HEK293 (cell line): ENCODE measurements around the gene MKRN2.
A peak's percentile ranks its signal among the peaks of the same experiment; 100 is the strongest.

Experiments used
- GLIS2 ChIP-seq: fragments of 450-650 bp; formaldehyde crosslinking; IDR thresholded peaks from 2 replicates; pipeline ENCODE4 v1.5.1; 2016; ENCODE audit warnings: missing biosample characterization, missing genetic modification characterization
- KLF7 ChIP-seq: fragments of 450-650 bp; formaldehyde crosslinking; IDR thresholded peaks from 2 replicates; pipeline ENCODE4 v1.5.1; 2016; ENCODE audit warnings: missing biosample characterization, missing genetic modification characterization, borderline replicate concordance
- RBAK ChIP-seq: fragments of 450-650 bp; formaldehyde crosslinking; IDR thresholded peaks from 2 replicates; pipeline ENCODE4 v1.5.1; 2016; ENCODE audit warnings: missing biosample characterization, missing genetic modification characterization
- SP2 ChIP-seq: fragments of 450-650 bp; formaldehyde crosslinking; IDR thresholded peaks from 2 replicates; pipeline ENCODE4 v1.5.1; 2016; ENCODE audit warnings: missing biosample characterization, missing genetic modification characterization
- ZBTB26 ChIP-seq: fragments of 450-650 bp; formaldehyde crosslinking; optimal IDR thresholded peaks from 2 replicates; pipeline ENCODE3; 2016; ENCODE audit warnings: missing biosample characterization, mild to moderate bottlenecking, missing genetic modification characterization
- ZBTB48 ChIP-seq: fragments of 450-650 bp; formaldehyde crosslinking; IDR thresholded peaks from 2 replicates; pipeline ENCODE4 v1.5.1; 2016; ENCODE audit warnings: missing biosample characterization, missing genetic modification characterization
- ZFP69B ChIP-seq: fragments of 450-650 bp; formaldehyde crosslinking; IDR thresholded peaks from 2 replicates; pipeline ENCODE4 v1.5.1; 2016; ENCODE audit warnings: missing biosample characterization, missing genetic modification characterization
- ZNF169 ChIP-seq: fragments of 450-650 bp; formaldehyde crosslinking; IDR thresholded peaks from 2 replicates; pipeline ENCODE4 v1.5.1; 2016; ENCODE audit warnings: missing biosample characterization, missing genetic modification characterization
- ZNF184 ChIP-seq: fragments of 450-650 bp; IDR thresholded peaks from 2 replicates; pipeline ENCODE4 v1.5.1; 2018; ENCODE audit warnings: missing biosample characterization, mild to moderate bottlenecking, missing genetic modification characterization
- ZNF2 ChIP-seq: fragments of 450-650 bp; formaldehyde crosslinking; IDR thresholded peaks from 2 replicates; pipeline ENCODE4 v1.5.1; 2016; ENCODE audit warnings: missing biosample characterization, missing genetic modification characterization
- ZNF394 ChIP-seq: fragments of 450-650 bp; formaldehyde crosslinking; IDR thresholded peaks from 2 replicates; pipeline ENCODE4 v1.5.1; 2016; ENCODE audit warnings: missing biosample characterization, missing genetic modification characterization, mild to moderate bottlenecking, moderate library complexity, borderline replicate concordance
- ZNF398 ChIP-seq: fragments of 450-650 bp; formaldehyde crosslinking; IDR thresholded peaks from 2 replicates; pipeline ENCODE4 v1.5.1; 2017; ENCODE audit warnings: missing biosample characterization, missing genetic modification characterization
- ZNF501 ChIP-seq: fragments of 450-650 bp; formaldehyde crosslinking; IDR thresholded peaks from 2 replicates; pipeline ENCODE4 v1.5.1; 2016; ENCODE audit warnings: missing biosample characterization, missing genetic modification characterization
- ZNF561 ChIP-seq: fragments of 450-650 bp; IDR thresholded peaks from 2 replicates; pipeline ENCODE4 v1.5.1; 2018; ENCODE audit warnings: missing biosample characterization, missing genetic modification characterization, borderline replicate concordance
- ZNF600 ChIP-seq: fragments of 450-650 bp; formaldehyde crosslinking; IDR thresholded peaks from 2 replicates; pipeline ENCODE4 v1.5.1; 2016; ENCODE audit warnings: missing biosample characterization, missing genetic modification characterization
- ZNF664 ChIP-seq: fragments of 450-650 bp; formaldehyde crosslinking; IDR thresholded peaks from 2 replicates; pipeline ENCODE4 v1.5.1; 2016; ENCODE audit warnings: missing biosample characterization, missing genetic modification characterization
- ZNF785 ChIP-seq: fragments of 450-650 bp; formaldehyde crosslinking; IDR thresholded peaks from 2 replicates; pipeline ENCODE4 v1.5.1; 2016; ENCODE audit warnings: missing biosample characterization, missing genetic modification characterization
- ZNF837 ChIP-seq: fragments of 450-650 bp; formaldehyde crosslinking; IDR thresholded peaks from 2 replicates; pipeline ENCODE4 v1.5.1; 2016; ENCODE audit warnings: missing biosample characterization, missing genetic modification characterization
- ZXDB ChIP-seq: fragments of 450-650 bp; formaldehyde crosslinking; IDR thresholded peaks from 2 replicates; pipeline ENCODE4 v1.5.1; 2016; ENCODE audit warnings: missing biosample characterization, missing genetic modification characterization
- TF ChIP-seq, protein P1 (sequence below): fragments of 450-650 bp; formaldehyde crosslinking; conservative IDR thresholded peaks from 2 replicates; pipeline ENCODE4 v1.5.1; 2016; ENCODE audit warnings: low read depth, missing biosample characterization, missing genetic modification characterization
- TF ChIP-seq, protein P2 (sequence below): fragments of 450-650 bp; formaldehyde crosslinking; IDR thresholded peaks from 2 replicates; pipeline ENCODE4 v1.5.1; 2016; ENCODE audit warnings: missing biosample characterization, missing genetic modification characterization
- TF ChIP-seq, protein P3 (sequence below): fragments of 450-650 bp; formaldehyde crosslinking; IDR thresholded peaks from 2 replicates; pipeline ENCODE4 v1.5.1; 2016; ENCODE audit warnings: missing biosample characterization, missing genetic modification characterization, borderline replicate concordance
- TF ChIP-seq, protein P4 (sequence below): fragments of 450-650 bp; formaldehyde crosslinking; IDR thresholded peaks from 2 replicates; pipeline ENCODE4 v1.5.1; 2016; ENCODE audit warnings: missing biosample characterization, missing genetic modification characterization
- TF ChIP-seq, protein P5 (sequence below): fragments of 450-650 bp; formaldehyde crosslinking; IDR thresholded peaks from 2 replicates; pipeline ENCODE4 v1.5.1; 2016; ENCODE audit warnings: missing biosample characterization, missing genetic modification characterization

MKRN2 gene

GRCh38 chr3:12553921-12554391 lies 2.9 kb upstream of the MKRN2 start (continued):
- TF ChIP-seq ZNF169 (tag by site-specific recombination) (no peak), ZBTB26 (peak; percentile 51), ZNF394 (tag by site-specific recombination) (peak; percentile 52; the same call in 1 of the 2 replicates), GLIS2 (tag by site-specific recombination) (peak; percentile 40; the same call in 1 of the 2 replicates), ZNF561 (tag by site-specific recombination) (0 out of 2 replicates have a peak, but pooled peaks have one; percentile 29), ZNF664 (tag by site-specific recombination) (no peak), ZNF2 (tag by site-specific recombination) (peak; percentile 56; the same call in 1 of the 2 replicates), ZBTB48 (peak; percentile 69; the same call in 1 of the 2 replicates), ZNF600 (tag by site-specific recombination) (peak; percentile 58), ZNF837 (tag by site-specific recombination) (no peak), ZXDB (peak; percentile 89), ZNF398 (peak; percentile 21; the same call in 1 of the 2 replicates), SP2 (no peak), KLF7 (tag by site-specific recombination) (peak; percentile 52; the same call in 1 of the 2 replicates), ZNF184 (tag by site-specific recombination) (no peak), ZFP69B (0 out of 2 replicates have a peak, but pooled peaks have one; percentile 13), ZNF501 (peak; percentile 49; the same call in 1 of the 2 replicates), RBAK (tag by site-specific recombination) (no peak), ZNF785 (peak; percentile 73; the same call in 1 of the 2 replicates)
- TF ChIP-seq, protein P1, sequence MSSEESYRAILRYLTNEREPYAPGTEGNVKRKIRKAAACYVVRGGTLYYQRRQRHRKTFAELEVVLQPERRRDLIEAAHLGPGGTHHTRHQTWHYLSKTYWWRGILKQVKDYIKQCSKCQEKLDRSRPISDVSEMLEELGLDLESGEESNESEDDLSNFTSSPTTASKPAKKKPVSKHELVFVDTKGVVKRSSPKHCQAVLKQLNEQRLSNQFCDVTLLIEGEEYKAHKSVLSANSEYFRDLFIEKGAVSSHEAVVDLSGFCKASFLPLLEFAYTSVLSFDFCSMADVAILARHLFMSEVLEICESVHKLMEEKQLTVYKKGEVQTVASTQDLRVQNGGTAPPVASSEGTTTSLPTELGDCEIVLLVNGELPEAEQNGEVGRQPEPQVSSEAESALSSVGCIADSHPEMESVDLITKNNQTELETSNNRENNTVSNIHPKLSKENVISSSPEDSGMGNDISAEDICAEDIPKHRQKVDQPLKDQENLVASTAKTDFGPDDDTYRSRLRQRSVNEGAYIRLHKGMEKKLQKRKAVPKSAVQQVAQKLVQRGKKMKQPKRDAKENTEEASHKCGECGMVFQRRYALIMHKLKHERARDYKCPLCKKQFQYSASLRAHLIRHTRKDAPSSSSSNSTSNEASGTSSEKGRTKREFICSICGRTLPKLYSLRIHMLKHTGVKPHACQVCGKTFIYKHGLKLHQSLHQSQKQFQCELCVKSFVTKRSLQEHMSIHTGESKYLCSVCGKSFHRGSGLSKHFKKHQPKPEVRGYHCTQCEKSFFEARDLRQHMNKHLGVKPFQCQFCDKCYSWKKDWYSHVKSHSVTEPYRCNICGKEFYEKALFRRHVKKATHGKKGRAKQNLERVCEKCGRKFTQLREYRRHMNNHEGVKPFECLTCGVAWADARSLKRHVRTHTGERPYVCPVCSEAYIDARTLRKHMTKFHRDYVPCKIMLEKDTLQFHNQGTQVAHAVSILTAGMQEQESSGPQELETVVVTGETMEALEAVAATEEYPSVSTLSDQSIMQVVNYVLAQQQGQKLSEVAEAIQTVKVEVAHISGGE (tag by site-specific recombination), result peak; percentile 60
- TF ChIP-seq, protein P2, sequence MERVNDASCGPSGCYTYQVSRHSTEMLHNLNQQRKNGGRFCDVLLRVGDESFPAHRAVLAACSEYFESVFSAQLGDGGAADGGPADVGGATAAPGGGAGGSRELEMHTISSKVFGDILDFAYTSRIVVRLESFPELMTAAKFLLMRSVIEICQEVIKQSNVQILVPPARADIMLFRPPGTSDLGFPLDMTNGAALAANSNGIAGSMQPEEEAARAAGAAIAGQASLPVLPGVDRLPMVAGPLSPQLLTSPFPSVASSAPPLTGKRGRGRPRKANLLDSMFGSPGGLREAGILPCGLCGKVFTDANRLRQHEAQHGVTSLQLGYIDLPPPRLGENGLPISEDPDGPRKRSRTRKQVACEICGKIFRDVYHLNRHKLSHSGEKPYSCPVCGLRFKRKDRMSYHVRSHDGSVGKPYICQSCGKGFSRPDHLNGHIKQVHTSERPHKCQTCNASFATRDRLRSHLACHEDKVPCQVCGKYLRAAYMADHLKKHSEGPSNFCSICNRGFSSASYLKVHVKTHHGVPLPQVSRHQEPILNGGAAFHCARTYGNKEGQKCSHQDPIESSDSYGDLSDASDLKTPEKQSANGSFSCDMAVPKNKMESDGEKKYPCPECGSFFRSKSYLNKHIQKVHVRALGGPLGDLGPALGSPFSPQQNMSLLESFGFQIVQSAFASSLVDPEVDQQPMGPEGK (tag by site-specific recombination), result peak; percentile 74
- TF ChIP-seq, protein P3, sequence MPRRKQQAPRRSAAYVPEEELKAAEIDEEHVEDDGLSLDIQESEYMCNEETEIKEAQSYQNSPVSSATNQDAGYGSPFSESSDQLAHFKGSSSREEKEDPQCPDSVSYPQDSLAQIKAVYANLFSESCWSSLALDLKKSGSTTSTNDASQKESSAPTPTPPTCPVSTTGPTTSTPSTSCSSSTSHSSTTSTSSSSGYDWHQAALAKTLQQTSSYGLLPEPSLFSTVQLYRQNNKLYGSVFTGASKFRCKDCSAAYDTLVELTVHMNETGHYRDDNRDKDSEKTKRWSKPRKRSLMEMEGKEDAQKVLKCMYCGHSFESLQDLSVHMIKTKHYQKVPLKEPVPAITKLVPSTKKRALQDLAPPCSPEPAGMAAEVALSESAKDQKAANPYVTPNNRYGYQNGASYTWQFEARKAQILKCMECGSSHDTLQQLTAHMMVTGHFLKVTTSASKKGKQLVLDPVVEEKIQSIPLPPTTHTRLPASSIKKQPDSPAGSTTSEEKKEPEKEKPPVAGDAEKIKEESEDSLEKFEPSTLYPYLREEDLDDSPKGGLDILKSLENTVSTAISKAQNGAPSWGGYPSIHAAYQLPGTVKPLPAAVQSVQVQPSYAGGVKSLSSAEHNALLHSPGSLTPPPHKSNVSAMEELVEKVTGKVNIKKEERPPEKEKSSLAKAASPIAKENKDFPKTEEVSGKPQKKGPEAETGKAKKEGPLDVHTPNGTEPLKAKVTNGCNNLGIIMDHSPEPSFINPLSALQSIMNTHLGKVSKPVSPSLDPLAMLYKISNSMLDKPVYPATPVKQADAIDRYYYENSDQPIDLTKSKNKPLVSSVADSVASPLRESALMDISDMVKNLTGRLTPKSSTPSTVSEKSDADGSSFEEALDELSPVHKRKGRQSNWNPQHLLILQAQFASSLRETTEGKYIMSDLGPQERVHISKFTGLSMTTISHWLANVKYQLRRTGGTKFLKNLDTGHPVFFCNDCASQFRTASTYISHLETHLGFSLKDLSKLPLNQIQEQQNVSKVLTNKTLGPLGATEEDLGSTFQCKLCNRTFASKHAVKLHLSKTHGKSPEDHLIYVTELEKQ (tag by site-specific recombination), result no peak
- TF ChIP-seq, protein P4, sequence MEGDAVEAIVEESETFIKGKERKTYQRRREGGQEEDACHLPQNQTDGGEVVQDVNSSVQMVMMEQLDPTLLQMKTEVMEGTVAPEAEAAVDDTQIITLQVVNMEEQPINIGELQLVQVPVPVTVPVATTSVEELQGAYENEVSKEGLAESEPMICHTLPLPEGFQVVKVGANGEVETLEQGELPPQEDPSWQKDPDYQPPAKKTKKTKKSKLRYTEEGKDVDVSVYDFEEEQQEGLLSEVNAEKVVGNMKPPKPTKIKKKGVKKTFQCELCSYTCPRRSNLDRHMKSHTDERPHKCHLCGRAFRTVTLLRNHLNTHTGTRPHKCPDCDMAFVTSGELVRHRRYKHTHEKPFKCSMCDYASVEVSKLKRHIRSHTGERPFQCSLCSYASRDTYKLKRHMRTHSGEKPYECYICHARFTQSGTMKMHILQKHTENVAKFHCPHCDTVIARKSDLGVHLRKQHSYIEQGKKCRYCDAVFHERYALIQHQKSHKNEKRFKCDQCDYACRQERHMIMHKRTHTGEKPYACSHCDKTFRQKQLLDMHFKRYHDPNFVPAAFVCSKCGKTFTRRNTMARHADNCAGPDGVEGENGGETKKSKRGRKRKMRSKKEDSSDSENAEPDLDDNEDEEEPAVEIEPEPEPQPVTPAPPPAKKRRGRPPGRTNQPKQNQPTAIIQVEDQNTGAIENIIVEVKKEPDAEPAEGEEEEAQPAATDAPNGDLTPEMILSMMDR (tag by site-specific recombination), result peak; percentile 39
- TF ChIP-seq, protein P5, sequence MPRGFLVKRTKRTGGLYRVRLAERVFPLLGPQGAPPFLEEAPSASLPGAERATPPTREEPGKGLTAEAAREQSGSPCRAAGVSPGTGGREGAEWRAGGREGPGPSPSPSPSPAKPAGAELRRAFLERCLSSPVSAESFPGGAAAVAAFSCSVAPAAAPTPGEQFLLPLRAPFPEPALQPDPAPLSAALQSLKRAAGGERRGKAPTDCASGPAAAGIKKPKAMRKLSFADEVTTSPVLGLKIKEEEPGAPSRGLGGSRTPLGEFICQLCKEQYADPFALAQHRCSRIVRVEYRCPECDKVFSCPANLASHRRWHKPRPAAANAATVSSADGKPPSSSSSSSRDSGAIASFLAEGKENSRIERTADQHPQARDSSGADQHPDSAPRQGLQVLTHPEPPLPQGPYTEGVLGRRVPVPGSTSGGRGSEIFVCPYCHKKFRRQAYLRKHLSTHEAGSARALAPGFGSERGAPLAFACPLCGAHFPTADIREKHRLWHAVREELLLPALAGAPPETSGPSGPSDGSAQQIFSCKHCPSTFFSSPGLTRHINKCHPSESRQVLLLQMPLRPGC (tag by site-specific recombination), result no peak
